ENCODE results near the gene SLC16A5.
"Not testable (repeated sequence)": the region's sequence is repeated elsewhere in the genome, so short reads cannot be mapped to it uniquely, and the experiment has no call there.

Gene SLC16A5

GRCh38 chr17:75064040-75064439 lies 23.7 kb upstream of the SLC16A5 start:
- DNase-seq (ENCODE audit: low read depth), result no peak

- DNase-seq (ENCODE audit: low read depth), result no peak
These were observed 23.3 kb upstream of the SLC16A5 start for GRCh38 chr17:75064460-75064859.

DNA sequence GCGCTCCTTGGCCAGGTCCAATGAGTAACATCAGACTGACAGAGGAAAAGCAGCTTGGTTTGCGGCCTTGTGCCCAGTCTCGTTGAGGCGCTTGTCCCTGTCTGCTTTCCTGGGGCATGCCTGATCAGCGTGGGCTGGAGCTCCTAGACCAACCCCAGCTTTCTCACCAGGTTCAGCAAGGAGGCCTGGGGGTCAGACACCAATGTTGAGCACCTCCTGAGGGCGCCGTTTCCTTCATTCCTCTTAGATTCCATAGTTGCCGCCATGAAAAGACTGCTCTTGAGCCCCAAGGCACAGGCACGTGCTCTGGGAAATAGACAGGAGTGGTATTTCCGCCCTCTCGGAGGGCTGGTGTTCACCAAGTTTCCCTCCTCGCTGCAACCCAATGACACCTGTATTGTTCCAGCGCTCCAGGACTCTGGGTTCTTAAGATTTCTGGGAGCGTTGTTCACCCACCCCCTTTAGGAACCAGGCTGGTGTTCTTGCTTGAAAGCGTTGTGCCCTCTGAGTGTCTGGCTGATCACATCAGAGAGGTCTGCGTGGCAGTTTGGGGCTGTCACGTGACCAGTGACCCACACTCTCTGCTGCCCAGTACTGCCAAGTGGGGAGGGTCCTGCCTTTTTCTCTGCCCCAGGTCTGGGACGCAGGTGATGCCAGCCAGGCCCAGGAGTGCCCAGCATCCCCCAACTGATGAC lies 22.7 kb upstream of the SLC16A5 start:
- no peak for DNase-seq (ENCODE audit: low read depth)

DNA sequence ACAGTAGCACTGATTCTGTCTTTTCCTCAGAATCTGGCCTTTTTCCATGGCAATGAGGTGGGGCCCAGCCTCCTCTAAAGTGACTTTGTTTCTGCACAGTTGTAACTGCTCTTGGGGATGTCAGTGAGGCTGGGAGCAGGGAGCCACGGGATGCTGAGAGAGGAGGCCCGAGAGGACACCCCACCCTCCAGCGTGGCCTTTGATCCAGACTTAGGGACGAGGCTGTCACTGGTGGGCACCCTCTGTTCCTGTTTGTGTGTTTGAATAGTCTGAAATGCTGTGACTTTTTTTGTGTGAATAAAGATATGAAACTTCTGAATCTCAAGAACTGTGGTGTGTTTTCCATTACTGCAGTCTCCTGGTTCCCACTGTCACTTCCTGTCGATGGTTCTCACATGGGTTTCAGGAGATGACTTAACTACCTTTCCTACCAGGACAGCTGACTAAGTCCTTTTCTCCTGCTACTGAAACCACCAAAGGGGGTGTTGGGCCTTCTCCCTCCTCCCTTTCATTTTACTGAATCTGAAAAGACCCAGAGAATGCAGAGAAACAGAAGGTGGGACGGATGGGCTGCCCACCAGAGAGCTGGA lies 22.1 kb upstream of the SLC16A5 start:
- no peak for DNase-seq (ENCODE audit: low read depth)

- DNase-seq (ENCODE audit: low read depth), result no peak
These were observed 19.9 kb upstream of the SLC16A5 start for GRCh38 chr17:75067856-75068255.

GRCh38 chr17:75068750-75069149 lies 19.0 kb upstream of the SLC16A5 start:
- DNase-seq (ENCODE audit: low read depth), result no peak

GRCh38 chr17:75069783-75070182 lies 18.0 kb upstream of the SLC16A5 start:
- DNase-seq (ENCODE audit: low read depth), result no peak

DNA sequence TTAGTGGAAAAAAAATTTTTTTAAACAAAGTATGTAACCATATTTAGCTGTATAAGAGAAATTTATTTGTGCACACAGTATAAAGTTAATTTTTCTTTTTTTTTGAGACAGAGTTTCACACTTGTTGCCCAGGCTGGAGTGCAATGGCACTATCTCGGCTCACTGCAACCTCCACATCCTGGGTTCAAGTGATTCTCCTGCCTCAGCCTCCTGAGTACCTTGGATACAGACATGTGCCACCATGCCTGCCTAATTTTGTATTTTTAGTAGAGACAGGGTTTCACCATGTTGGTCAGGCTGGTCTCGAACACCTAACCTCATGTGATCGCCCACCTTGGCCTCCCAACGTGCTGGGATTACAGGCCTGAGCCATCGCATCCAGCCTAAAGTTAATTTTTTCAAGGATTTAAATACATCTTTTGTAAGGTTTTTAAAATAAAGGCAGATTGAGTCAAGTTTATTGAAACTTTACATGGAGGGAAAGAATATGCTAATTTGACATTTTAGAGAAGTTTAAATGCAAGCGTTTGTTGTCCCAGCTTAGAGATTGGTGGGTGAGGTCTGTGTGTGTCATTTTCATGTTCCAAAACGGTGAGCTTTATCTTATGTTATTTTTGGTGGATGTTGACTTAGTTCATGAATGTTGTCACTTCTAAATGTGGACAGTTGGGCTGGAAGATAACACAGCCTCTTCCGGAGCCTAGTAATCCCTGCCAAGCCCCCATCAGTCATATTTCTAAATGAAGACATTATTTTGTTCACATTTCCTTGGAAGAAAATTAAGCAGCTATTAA lies 16.1 kb upstream of the SLC16A5 start:
- DNase-seq (ENCODE audit: low read depth), result not testable (repeated sequence)

- DNase-seq (ENCODE audit: low read depth), result not testable (repeated sequence)
These were observed 14.8 kb upstream of the SLC16A5 start for GRCh38 chr17:75072909-75073308.

DNA sequence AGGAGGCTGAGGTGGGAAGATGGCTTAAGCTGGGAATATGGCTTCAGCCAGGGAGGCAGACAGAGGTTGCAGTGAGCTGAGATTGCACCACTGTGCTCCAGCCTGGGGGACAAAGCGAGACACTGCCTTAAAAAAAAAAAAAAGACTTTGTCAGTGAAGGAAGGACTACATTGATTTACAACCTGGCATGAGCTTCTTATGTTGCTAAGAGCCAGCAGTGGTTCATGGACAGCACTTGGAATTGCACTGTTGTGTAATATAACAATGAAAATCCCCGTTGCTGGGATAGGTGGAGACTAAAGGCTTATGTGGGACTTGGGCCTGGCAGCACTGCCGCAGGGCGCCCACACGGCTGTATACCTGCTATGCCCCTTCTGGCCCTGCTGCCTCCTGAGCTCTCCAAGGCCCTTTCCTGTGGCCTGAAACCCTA lies 14.1 kb upstream of the SLC16A5 start:
- DNase-seq (ENCODE audit: low read depth), result no peak

DNA sequence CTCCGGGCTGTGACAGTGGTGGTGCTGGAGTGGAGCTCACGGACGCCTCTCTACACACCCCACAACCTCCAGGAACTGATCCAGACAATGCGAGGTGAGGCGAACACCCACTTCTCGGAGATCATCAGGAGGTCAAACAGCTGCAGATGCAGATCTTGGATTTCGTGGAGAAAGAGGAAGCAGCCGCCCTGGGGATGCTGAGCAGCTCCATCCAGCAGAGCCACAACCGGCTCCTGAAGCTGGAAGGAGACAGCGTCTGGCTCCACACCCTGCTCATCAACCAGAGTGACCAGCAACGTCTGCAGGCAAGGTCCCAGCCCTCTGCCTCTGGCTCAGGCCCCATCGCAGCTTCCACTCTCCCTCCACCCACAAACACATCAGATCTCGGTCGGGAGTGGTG lies 13.2 kb upstream of the SLC16A5 start:
- no peak for DNase-seq (ENCODE audit: low read depth)

GRCh38 chr17:75075597-75076336 lies 12.0 kb upstream of the SLC16A5 start:
- DNase-seq (ENCODE audit: low read depth), result no peak

DNA sequence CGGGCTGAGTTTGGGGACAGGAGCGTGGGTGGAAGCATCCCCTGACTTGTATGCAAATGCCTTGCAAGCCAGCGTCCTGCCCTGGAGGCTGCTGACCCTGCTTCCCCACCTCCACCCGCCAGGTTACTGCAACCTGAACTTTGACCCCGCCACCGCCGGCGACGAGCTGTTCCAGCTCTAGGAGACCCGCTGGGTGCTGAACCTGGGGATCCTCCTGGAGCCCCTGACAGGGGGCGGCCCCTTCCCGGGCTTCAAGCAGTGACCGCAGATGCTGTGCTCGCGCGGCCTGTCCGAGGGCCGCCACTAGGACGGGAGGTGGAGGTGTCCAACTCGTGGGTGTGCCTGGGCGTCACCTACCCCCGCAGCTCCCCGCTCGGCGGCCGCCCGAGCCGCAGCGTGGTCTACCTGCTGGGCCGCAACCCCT lies 10.7 kb upstream of the SLC16A5 start:
- no peak for DNase-seq (ENCODE audit: low read depth)

- DNase-seq (ENCODE audit: low read depth), result peak; percentile 45
These were observed 10.1 kb upstream of the SLC16A5 start for GRCh38 chr17:75077496-75078283.

DNA sequence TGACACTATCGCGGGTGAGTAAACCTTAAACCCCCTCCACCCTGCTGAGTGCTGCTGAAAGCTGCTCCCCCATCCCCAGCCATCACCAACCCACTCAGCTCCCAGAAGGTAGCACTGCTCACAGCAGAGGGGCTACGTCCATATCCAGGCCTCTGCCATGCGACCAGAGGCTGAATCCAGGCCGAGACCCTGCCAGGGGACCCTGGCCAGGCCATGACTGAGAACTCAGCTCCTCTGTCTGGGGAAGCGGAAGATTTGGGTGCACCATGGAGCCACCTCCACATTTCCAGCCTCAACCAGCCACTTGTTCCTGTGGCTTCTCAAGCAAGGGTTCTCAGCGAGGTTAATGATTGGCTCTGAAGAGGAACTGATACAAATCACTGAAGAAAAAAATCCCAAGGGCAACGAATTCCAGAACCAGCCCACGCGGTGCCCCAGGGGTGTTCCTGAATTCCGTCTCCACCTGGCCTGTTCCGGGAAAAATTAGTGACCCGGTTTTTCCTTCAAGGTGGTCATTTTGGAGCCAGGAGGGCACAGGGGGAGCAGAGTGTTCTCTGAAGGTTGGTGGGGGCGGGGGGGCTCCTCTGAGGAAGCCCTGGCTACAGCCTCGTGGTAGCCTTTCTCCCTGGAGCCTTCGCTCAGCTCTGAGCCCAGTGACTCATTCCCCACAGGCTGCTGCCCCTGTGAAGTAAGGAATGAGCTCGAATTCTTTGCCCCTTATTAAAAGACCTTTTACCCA lies 9.3 kb upstream of the SLC16A5 start:
- DNase-seq (ENCODE audit: low read depth), result no peak

DNA sequence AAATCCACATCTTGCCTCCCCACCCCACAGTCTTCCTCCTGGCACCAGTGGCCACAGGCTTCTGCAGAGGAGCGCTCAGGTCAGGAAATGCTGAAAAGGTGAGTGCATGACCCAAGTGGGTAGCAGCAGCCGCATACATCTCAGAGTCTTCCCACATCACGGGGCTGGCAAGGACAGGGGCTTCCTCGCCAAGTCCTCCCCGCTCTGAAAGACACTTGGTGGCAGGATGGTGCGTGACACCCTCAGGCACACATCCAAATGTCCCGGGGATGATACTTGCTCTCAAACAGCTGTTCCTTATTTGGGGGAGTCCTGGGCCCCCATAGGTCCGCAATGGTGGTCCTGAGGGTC lies 8.8 kb upstream of the SLC16A5 start:
- no peak for DNase-seq (ENCODE audit: low read depth)

DNA sequence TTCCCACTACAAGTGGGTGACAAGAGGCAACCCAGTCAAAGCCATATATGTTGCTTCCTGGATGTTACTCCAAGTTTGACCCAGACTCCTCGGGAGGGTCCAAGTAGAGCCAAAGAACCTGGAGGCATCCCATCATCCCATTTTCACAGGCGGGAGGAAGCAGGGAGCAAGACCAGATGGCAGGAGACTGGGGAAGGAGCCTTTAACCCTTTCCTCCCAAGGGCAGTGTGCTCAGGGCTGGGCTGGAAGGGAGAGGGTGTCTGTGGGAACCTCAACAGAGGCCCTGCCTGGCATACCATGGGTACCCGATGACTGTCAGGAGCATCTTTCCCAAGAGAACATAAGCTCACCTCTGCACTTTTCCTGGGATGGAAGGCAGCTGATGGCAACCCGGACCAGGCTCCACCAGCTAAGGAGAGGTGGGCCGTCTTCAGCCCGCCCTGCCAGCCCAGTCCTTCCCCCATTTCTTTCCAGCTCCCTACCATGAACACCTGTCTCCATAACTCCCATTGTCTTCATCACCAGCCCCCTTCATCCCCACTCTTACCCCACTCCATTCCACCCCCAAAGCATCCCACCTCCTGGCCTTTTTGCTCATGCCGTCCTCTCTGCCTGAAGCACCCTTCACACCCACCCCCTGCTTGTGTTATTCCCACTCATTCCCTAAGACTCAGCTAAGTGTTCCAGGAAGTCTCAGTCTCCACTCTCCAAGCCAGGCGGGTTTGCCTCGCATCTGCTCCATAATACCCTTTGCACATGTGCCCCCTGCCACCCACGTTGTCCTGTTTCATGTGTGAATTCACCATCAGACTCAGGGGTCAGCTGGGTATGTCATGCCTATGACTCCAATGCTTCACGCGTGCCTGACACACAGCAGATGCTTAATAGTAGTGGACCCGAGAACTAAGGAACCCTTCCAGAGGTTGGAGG lies 5.9 kb upstream of the SLC16A5 start:
- DNase-seq (ENCODE audit: low read depth), result no peak

DNA sequence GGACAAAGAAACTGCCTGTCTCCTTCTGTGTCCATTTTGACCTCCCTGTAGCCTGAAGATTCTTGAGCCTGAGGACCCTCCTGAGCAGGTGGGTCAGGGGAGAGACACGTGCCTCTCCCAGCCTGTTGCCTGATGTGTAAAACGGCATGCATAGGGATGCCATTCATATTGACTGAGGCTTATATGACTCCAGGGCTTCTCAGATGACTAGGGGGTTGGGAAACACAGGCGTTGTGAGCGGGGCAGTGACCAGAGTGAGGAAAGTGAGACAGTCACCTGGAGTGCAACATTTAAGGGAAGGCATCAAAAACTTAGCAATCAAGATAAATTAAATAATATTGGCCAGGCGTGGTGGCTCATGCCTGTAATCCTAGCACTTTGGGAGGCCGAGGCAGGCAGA lies 5.1 kb upstream of the SLC16A5 start:
- no peak for DNase-seq (ENCODE audit: low read depth)

DNA sequence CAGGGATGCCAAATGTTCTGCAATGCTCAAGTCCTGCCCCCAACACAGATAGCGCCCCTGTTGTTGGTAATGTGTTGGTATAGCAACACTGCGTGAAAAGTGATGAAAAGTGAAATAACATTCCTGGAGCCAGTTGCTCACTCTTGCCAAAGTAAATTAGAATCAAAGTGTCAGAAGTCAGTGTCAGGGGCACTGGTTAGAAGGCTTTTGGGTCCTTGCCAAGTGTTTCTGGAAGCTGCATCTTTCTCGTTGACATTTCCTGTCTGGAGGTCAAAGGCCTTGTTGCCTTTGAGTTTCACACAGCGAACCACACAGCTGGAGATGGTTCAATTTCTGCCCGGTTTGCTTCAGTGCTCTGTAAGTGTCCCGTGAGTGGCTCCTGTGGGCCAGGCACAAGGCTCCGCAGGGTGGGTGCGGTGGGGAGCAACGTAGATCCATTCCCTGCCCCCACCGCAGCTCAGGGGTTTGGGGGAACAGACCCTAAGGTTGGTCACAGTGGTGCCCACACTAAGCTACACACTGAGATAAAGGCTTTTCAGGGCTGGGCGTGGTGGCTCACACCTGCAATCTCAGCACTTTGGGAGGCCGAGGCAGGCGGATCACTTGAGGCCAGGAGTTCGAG lies 3.6 kb upstream of the SLC16A5 start:
- DNase-seq (ENCODE audit: low read depth), result no peak
